IMR-90 (cell line): ENCODE data around the gene SPATA46. TPM values are rescaled to one million over a fixed set of nuclear protein-coding genes. Genes with fewer than 3 reads are reported as not detected.

ENCODE experiments used
- ATAC-seq: fragments of 200-7000 bp; cut with Tn5 transposase; 2 replicates; pipeline ENCODE4 v1.9.1; 2020; ENCODE audit warnings: low read depth, mild to moderate bottlenecking, moderate library complexity
- BruUV-seq: library from RNA; stranded (reverse); fragments of 400-500 nt; replicated peaks from 2 replicates; lab custom pipeline; 2021; lab: Mats Ljungman, UMichigan
- CTCF ChIA-PET: fragments of 300-600 bp; formaldehyde crosslinking; extraction: SDS; loops from one replicate; lab custom pipeline; 2021; ENCODE audit warnings: antibody characterized with exemption; lab: Yijun Ruan, JAX
- POLR2A ChIA-PET: fragments of 300-600 bp; sonication (Branson Sonifier 250); formaldehyde crosslinking; loops from one replicate; lab custom pipeline; 2022; ENCODE audit warnings: antibody characterized with exemption; ENCODE audit not compliant: unreplicated experiment; lab: Charles Lee
- DNase-seq: peaks from one replicate; pipeline ENCODE4 v3.0.0; 2013
- H2AFZ ChIP-seq: replicated peaks from 2 replicates; pipeline ENCODE3; 2013; ENCODE audit warnings: low read length, mild to moderate bottlenecking; ENCODE audit not compliant: poor library complexity
- H2AK5ac ChIP-seq: 2 replicates; pipeline ENCODE4 v1.6.1; 2013; ENCODE audit warnings: low read depth, low read length, inconsistent platforms
- H2AK9ac ChIP-seq: replicated peaks from 2 replicates; pipeline ENCODE3; 2013; ENCODE audit warnings: mild to moderate bottlenecking, low read depth, low read length, moderate library complexity; ENCODE audit not compliant: poor library complexity
- H2BK120ac ChIP-seq: 2 replicates; pipeline ENCODE4 v1.6.1; 2013; ENCODE audit warnings: low read depth, low read length, inconsistent platforms
- H2BK15ac ChIP-seq: 3 replicates; pipeline ENCODE4 v1.6.1; 2013; ENCODE audit warnings: low read depth, low read length, inconsistent platforms
- H2BK20ac ChIP-seq: 2 replicates; pipeline ENCODE4 v1.6.1; 2013; ENCODE audit warnings: low read depth, mild to moderate bottlenecking, inconsistent platforms, low read length, moderate library complexity
- H2BK5ac ChIP-seq: 2 replicates; pipeline ENCODE4 v1.6.1; 2013; ENCODE audit warnings: mild to moderate bottlenecking, low read depth, low read length, inconsistent platforms; ENCODE audit not compliant: poor library complexity, severe bottlenecking
- H3K14ac ChIP-seq: replicated peaks from 2 replicates; pipeline ENCODE4 v1.6.1; 2013; ENCODE audit warnings: low read depth, low read length, inconsistent platforms
- H3K18ac ChIP-seq: 2 replicates; pipeline ENCODE4 v1.6.1; 2013; ENCODE audit warnings: low read depth, low read length, control low read depth
- H3K23ac ChIP-seq: 2 replicates; pipeline ENCODE4 v1.6.1; 2013; ENCODE audit warnings: low read depth, low read length, inconsistent platforms
- H3K27ac ChIP-seq: 2 replicates; pipeline ENCODE4 v1.5.1; 2013; ENCODE audit warnings: mild to moderate bottlenecking, control low read depth, low read length; ENCODE audit not compliant: insufficient read depth
- H3K27me3 ChIP-seq: 2 replicates; pipeline ENCODE4 v1.6.1; 2013; ENCODE audit warnings: low read length; ENCODE audit not compliant: control insufficient read depth, insufficient read depth
- H3K36me3 ChIP-seq: 2 replicates; pipeline ENCODE4 v1.6.1; 2013; ENCODE audit warnings: low read length, mixed read lengths; ENCODE audit not compliant: control insufficient read depth, insufficient read depth
- H3K4ac ChIP-seq: 2 replicates; pipeline ENCODE4 v1.6.1; 2013; ENCODE audit warnings: low read depth, low read length, inconsistent platforms
- H3K4me1 ChIP-seq: 2 replicates; pipeline ENCODE4 v1.6.1; 2013; ENCODE audit warnings: low read length, mixed read lengths; ENCODE audit not compliant: control insufficient read depth, insufficient read depth
- H3K4me2 ChIP-seq: 2 replicates; pipeline ENCODE4 v1.6.1; 2013; ENCODE audit warnings: low read depth, mild to moderate bottlenecking, control low read depth, low read length, moderate library complexity
- H3K4me3 ChIP-seq: 2 replicates; pipeline ENCODE4 v1.5.1; 2013; ENCODE audit warnings: low read depth, mild to moderate bottlenecking, control low read depth, low read length, moderate library complexity; ENCODE audit not compliant: insufficient read depth
- H3K56ac ChIP-seq: 2 replicates; pipeline ENCODE4 v1.6.1; 2013; ENCODE audit warnings: low read length, inconsistent platforms; ENCODE audit not compliant: insufficient read depth; ENCODE audit errors: extremely low read depth
- H3K79me1 ChIP-seq, 2 experiments: 2 replicates each; pipeline ENCODE4 v1.6.1; 2013; ENCODE audit warnings: low read length in 2 of 2, inconsistent platforms in 1 of 2, low read depth in 1 of 2
- H3K9ac ChIP-seq: 2 replicates; pipeline ENCODE4 v1.6.1; 2013; ENCODE audit warnings: low read depth, low read length, control low read depth
- H3K9me1 ChIP-seq: 2 replicates; pipeline ENCODE4 v1.6.1; 2013; ENCODE audit warnings: low read length, inconsistent platforms; ENCODE audit not compliant: insufficient read depth
- H3K9me3 ChIP-seq: 2 replicates; pipeline ENCODE4 v1.6.1; 2013; ENCODE audit warnings: low read length; ENCODE audit not compliant: control insufficient read depth, insufficient read depth
- H4K20me1 ChIP-seq: 2 replicates; pipeline ENCODE4 v1.6.1; 2013; ENCODE audit warnings: low read length, inconsistent platforms; ENCODE audit not compliant: insufficient read depth
- H4K5ac ChIP-seq: 2 replicates; pipeline ENCODE4 v1.6.1; 2013; ENCODE audit warnings: mild to moderate bottlenecking, low read depth, low read length, control low read depth
- H4K8ac ChIP-seq, 2 experiments: 2 replicates each; pipeline ENCODE4 v1.6.1; 2013; ENCODE audit warnings: low read depth in 2 of 2, low read length in 2 of 2, control low read depth in 1 of 2, inconsistent platforms in 1 of 2
- H4K91ac ChIP-seq: 2 replicates; pipeline ENCODE4 v1.6.1; 2013; ENCODE audit warnings: low read depth, low read length, inconsistent platforms; ENCODE audit not compliant: insufficient read depth
- CEBPB ChIP-seq: IDR thresholded peaks from 2 replicates; pipeline ENCODE4 v1.6.1; 2012; ENCODE audit warnings: low read depth, low read length, improper control_type of control experiment
- FOS ChIP-seq: fragments of 150-350 bp; IDR thresholded peaks from 2 replicates; pipeline ENCODE4 v1.6.1; 2016; ENCODE audit warnings: low read depth, low read length
- POLR2A ChIP-seq: IDR thresholded peaks from 2 replicates; pipeline ENCODE4 v1.6.1; 2012; ENCODE audit warnings: mild to moderate bottlenecking, low read depth, low read length
- RFX5 ChIP-seq: IDR thresholded peaks from 2 replicates; pipeline ENCODE4 v1.8.0; 2012; ENCODE audit warnings: low read depth, mild to moderate bottlenecking, low read length, moderate library complexity
- WGBS, 2 experiments: methylation state at CpG; one replicate each; pipeline versions ENCODE4 v1.1.5 to v1.1.7; 2013; ENCODE audit warnings: missing lambda C conversion rate in 2 of 2; ENCODE audit not compliant: insufficient read length in 1 of 2; ENCODE audit errors: extremely low coverage in 2 of 2; 5-methylcytosine and 5-hydroxymethylcytosine counted together
- dilution Hi-C: fragments of 300-500 bp; cut with HindIII; formaldehyde crosslinking; loops from one replicate; pipeline ENCODE4 v1.14.3; 2018; ENCODE audit warnings: low sequenced_read_pairs; ENCODE audit not compliant: unreplicated experiment
- in situ Hi-C: fragments of 300-500 bp; cut with MboI; formaldehyde crosslinking; loops from 3 replicates; pipeline ENCODE4 v1.14.3; 2019; ENCODE audit warnings: low sequenced_read_pairs, inconsistent platforms, mixed read lengths
- intact Hi-C: fragments of 100-400 bp; cut with micrococcal nuclease; formaldehyde crosslinking; loops from 2 replicates; pipeline ENCODE4 v1.10.0; 2022
- polyA plus RNA-seq, 3 experiments: library from polyadenylated mRNA; depleted of rRNA; stranded (reverse); fragments of >200 nt; gene quantifications; 2 replicates each; pipeline ENCODE4 v1.2.3, GENCODE V29; 2012; ENCODE audit warnings: low replicate concordance in 1 of 3
- total RNA-seq: library from RNA; depleted of rRNA; stranded (reverse); fragments of >200 nt; gene quantifications from 2 replicates; pipeline ENCODE4 v1.2.3, GENCODE V29; 2012

The SPATA46 gene
- total and polyA plus RNA-seq, 2 of the 4 experiments (the other 2 are of a cell fraction), result not detected

DNA sequence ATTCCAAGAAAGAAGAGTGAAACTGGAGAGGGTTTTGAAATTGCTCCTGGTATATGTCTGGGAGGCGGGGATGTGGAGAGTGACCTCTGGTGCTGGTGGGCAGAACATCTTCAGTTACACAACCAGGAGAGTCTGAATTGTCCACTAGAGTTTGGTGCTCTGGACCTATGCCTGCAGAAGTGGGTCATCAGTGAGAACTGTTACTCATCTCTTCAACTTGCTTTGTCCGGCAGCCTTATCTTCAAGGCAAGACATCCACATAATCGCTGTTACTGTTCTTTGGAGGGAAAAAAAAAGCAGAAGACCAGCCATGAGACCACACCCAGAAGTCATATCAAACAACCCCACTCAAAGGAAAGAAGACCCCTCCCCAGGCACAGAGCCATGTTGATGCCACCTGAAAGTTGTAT is 20.4 kb upstream of the SPATA46 start:
- H2AFZ ChIP-seq, result no peak overlapping the region
- H4K8ac ChIP-seq, result no peak overlapping the region
- no peak for DNase-seq
- H2BK20ac ChIP-seq, result no peak overlapping the region
- H3K4me2 ChIP-seq, result no peak overlapping the region
- H3K4ac ChIP-seq, result no peak overlapping the region
- no peak overlapping the region for H2BK120ac ChIP-seq
- no peaks in the 10 kb centered on the region for H3K9me1 ChIP-seq
- intact Hi-C loops, result loop anchor here (10.0 kb wide), 1 partner anchor 602 kb away; no protein-coding TSS in a partner anchor
- no peaks in the 10 kb centered on the region for H3K36me3 ChIP-seq
- no peak overlapping the region for H3K18ac ChIP-seq
- ChIA-PET POLR2A (no interaction called here), CTCF (no interaction called here)
- peaks cover 37% of the 10 kb centered on the region for H3K27me3 ChIP-seq
- H2AK5ac ChIP-seq, result no peak overlapping the region
- no peak overlapping the region for H2AK9ac ChIP-seq
- no peaks in the 10 kb centered on the region for H3K79me1 ChIP-seq
- dilution Hi-C loops, result no loop called here
- H4K91ac ChIP-seq, result no peak overlapping the region
- no CpG with 5 or more reads among the region's 3 CpGs for WGBS, 2 experiments
- no peak overlapping the region for H3K9ac ChIP-seq
- H3K4me1 ChIP-seq, result no peaks in the 10 kb centered on the region
- BruUV-seq, result no TSS peak
- no peaks in the 10 kb centered on the region for H3K9me3 ChIP-seq
- no peak overlapping the region for H3K23ac ChIP-seq
- TF ChIP-seq RFX5 (no peak), FOS (no peak), CEBPB (no peak), POLR2A (no peak)
- peak; percentile 27; the same call in 1 of the 2 replicates for ATAC-seq
- no peak overlapping the region for H3K14ac ChIP-seq
- no peak overlapping the region for H2BK5ac ChIP-seq
- no peak overlapping the region for H2BK15ac ChIP-seq
- H3K27ac ChIP-seq, result no peak overlapping the region
- H4K20me1 ChIP-seq, result no peaks in the 10 kb centered on the region
- H3K56ac ChIP-seq, result no peak overlapping the region
- no peak overlapping the region for H4K5ac ChIP-seq
- in situ Hi-C loops, result loop anchor here (25.0 kb wide), 1 partner anchor 610 kb away; no protein-coding TSS in a partner anchor
- H3K4me3 ChIP-seq, result no peak overlapping the region
